Inferior parietal cortex (tissue), 1 donor: ENCODE data around the gene DPEP3.
"Not testable (repeated sequence)": the region's sequence is repeated elsewhere in the genome, so short reads cannot be mapped to it uniquely, and the experiment has no call there.

ENCODE experiments used
- DNase-seq: peaks from one replicate; pipeline ENCODE4 v3.0.0-alpha.2; 2016; ENCODE audit errors: extremely low spot score

Gene DPEP3, protein sequence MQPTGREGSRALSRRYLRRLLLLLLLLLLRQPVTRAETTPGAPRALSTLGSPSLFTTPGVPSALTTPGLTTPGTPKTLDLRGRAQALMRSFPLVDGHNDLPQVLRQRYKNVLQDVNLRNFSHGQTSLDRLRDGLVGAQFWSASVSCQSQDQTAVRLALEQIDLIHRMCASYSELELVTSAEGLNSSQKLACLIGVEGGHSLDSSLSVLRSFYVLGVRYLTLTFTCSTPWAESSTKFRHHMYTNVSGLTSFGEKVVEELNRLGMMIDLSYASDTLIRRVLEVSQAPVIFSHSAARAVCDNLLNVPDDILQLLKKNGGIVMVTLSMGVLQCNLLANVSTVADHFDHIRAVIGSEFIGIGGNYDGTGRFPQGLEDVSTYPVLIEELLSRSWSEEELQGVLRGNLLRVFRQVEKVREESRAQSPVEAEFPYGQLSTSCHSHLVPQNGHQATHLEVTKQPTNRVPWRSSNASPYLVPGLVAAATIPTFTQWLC

DNA sequence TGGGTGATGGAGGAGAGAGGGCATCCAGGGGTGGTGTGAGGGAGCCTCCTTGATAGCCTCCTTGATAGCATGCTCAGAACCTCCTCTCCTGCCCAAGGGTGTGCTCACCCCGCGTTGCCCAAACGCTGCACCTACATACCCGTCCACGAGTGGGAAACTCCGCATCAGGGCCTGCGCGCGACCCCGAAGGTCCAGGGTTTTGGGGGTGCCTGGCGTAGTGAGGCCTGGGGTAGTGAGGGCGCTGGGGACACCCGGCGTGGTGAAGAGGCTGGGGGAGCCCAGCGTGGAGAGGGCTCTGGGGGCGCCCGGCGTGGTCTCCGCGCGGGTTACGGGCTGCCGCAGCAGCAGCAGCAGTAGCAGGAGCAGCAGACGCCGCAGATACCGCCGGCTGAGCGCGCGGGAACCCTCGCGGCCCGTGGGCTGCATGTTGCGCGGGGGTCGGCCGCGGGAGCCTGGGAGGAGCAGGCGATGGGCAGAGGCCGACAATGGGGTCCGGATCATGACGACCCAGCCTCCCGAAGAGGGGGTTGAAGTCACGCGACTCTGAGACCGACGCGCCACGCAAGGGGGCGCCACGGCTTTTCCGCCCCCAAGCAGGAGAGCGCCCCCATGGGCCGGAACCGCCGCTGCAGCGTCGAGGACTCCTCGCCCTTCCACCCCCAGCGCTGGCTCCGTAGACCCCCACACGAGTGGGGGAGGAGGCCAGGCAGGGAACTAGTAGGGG is at the start of gene DPEP3:
TSS of gene DPEP3 (minus strand) at position 545 of the 724 bp plus-strand sequence. CDS start at position 426, 119 bp downstream.
- no peak for DNase-seq

DNA sequence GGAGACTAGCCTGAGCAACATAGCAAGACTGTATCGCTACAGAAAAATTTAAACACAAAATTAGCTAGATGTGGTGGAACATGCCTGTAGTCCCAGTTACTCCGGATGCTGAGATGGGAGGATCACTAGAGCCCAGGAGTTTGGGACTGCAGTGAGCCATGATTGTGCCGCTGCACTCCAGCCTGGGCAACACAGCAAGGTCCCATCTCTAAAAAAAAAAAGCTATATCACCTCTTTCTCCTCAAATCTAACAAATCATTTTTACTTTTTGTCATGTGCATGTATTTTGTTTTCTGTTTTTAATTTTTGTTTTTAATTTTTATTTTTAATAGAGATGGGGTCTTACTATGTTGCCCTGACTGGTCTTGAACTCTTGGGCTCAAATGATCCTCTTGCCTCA is 48.7 kb upstream of the DPEP3 start:
- DNase-seq = no peak

- peak; percentile 96 for DNase-seq
These were observed 42.6 kb upstream of the DPEP3 start, which contains the start of the genes DDX28 and DUS2 for GRCh38 chr16:68022728-68023537. Gene DDX28, minus strand, starts transcription at chr16:68023232. Its CDS starts 30 bp downstream, at chr16:68023202. Gene DUS2, plus strand, starts transcription at chr16:68023284. Its CDS starts 14,740 bp downstream, at chr16:68038024.

GRCh38 chr16:68022278-68022727 is 42.0 kb upstream of the DPEP3 start:
- DNase-seq = no peak

- no peak for DNase-seq
These were observed 41.2 kb upstream of the DPEP3 start for GRCh38 chr16:68021490-68021889.

DNA sequence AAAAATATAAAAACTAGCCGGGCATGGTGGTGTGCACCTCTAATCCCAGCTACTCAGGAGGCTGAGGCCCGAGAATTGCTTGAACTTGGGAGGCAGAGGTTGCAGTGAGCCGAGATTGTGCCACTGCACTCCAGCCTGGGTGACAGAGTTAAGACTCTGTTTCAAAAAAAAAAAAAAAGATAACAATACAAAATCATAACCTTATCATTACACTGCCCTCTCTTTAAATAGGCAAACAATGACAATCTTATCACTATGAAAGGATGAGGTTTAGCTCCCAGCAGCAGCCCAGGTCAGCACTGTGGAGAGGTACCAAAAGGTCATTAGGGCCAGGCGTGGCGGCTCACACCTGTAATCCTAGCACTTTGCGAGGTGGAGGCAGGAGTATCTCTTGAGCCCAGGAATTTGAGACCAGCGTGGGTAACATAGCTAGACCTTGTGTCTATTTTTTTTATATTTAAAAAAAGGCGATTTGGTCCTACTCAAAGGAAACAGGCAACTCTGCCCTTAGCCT is 38.9 kb upstream of the DPEP3 start:
- no peak for DNase-seq

DNA sequence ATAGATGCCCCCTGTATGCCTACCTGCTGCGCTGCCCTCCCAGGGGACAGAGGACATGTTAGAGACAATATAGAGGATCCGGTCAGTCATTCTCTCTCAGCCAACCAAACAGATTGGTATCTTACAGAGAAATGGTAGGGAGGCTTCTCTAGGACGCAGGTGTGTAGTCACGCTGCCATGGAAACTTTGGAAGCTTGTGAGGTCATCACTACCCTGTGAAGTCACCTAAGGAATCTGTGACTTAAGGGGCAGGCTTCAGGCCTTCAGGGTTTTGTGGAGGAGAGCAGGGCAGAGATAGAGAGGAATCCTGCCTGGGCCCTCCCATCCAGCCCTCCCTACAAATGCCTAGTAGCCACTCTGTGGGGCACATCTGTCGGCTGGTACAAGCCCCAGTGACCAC is 35.4 kb upstream of the DPEP3 start, which contains the start of gene DPEP2NB:
TSS of gene DPEP2NB (minus strand) at position 231 of the 400 bp plus-strand sequence. CDS start at position 90, 141 bp downstream.
- no peak for DNase-seq

DNA sequence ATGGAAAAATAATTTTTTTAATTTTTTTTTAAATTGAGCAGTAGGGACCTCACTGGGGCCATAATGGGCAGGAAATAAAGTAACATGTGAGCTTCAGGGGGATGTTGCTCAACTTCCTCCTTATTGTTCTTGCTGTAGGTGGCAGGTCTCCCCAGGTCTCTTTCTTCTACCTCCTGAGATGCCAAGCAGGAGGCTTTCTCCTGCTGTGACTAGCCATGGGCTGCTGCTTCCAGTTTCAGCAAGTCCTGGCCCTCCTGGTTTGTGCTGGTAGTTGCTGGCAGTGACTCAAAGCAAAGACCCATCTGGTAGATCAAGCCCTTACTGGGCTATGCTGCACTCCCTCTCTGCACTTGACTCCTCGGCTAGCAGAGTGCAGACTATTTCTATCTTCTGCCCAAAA is 33.1 kb upstream of the DPEP3 start:
- DNase-seq = no peak

GRCh38 chr16:68009872-68010271 is 29.6 kb upstream of the DPEP3 start:
- not testable (repeated sequence) for DNase-seq

DNA sequence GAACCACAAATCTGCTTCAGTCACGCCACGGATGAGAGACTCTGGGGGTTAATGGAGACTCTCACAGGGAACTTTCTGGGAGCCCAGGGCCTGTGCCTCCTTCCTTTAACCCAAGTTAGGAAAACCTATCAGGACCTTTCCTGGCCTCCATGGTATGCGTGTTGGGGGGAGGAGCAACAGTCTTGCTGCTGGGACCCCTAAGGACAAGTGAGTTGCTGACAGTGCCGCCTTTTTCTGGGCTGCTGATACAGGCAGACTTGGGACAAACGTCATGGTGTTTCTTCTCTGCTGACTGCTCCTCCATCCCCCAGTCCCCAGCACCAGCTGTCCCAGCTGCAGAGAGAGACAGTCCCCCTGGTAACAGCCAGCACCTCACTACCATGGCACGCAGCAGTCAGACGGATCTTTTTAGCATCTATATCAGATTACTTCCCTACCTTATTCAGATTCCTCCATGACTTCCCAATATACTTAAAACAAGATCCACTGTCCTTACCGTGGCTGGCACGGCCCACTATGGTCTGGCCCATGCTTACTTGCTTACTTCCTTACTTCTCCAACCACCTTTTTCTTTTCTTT is 28.9 kb upstream of the DPEP3 start:
- no peak for DNase-seq

- no peak for DNase-seq
These were observed 25.5 kb upstream of the DPEP3 start for GRCh38 chr16:68005786-68006286.

DNA sequence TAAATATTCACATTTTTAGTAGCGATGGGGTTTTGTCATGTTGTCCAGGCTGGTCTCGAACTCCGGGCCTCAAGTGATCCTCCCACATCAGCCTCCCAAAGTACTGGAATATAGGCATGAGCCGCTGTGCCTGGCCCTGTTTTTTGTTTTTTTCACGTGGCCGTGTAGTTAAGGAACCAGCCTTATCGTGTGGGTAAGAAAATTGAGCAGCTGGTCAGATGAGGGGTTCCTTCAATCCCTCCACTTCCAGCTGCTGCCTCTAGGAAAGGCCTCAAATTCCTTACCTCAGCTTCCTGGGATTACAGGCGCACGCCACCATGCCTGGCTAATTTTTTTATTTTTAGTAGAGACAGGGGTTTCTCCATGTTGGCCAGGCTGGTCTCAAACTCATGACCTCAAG is 24.9 kb upstream of the DPEP3 start:
- DNase-seq = no peak

- DNase-seq = no peak
These were observed 22.7 kb upstream of the DPEP3 start for GRCh38 chr16:68003031-68003430.

- DNase-seq = no peak
These were observed 20.2 kb upstream of the DPEP3 start for GRCh38 chr16:68000450-68000849.

GRCh38 chr16:67999985-68000384 is 19.7 kb upstream of the DPEP3 start:
- no peak for DNase-seq

DNA sequence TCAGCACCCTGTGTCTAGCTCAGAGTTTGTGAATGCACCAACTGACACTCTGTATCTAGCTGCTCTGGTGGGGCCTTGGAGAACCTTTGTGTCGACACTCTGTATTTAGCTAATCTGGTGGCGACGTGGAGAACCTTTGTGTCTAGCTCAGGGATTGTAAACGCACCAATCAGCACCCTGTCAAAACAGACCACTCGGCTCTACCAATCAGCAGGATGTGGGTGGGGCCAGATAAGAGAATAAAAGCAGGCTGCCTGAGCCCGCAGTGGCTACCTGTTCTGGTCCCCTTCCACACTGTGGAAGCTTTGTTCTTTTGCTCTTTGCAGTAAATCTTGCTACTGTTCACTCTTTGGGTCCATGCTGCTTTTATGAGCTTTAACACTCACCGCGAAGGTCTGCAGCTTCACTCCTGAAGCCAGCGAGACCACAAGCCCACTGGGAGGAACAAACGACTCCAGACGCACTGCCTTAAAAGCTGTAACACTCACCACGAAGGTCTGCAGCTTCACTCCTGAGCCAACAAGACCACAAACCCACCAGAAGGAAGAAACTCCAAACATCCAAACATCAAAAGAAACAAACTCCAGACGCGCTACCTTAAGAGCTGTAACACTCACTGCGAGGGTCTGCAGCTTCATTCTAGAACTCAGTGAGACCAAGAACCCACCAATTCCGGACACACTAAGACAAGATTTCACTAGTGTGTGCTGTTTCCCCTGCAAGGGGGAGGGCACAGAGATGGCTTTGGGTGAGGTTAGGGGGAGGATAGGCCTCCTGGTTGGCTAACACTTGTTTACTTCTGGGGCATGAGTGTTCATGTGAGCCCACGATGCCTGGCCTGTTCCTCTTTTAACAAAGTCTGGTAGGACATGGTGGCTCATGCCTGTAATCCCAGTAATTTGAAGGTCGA is 18.7 kb upstream of the DPEP3 start, which contains the start of gene DPEP2:
TSS of gene DPEP2 (minus strand) at position 706 of the 910 bp plus-strand sequence. CDS start 6,272 bp downstream, outside the sequence.
- not testable (repeated sequence) for DNase-seq

- not testable (repeated sequence) for DNase-seq
These were observed 18.0 kb upstream of the DPEP3 start for GRCh38 chr16:67998231-67998778.

GRCh38 chr16:67996666-67997065 is 16.4 kb upstream of the DPEP3 start:
- no peak for DNase-seq

DNA sequence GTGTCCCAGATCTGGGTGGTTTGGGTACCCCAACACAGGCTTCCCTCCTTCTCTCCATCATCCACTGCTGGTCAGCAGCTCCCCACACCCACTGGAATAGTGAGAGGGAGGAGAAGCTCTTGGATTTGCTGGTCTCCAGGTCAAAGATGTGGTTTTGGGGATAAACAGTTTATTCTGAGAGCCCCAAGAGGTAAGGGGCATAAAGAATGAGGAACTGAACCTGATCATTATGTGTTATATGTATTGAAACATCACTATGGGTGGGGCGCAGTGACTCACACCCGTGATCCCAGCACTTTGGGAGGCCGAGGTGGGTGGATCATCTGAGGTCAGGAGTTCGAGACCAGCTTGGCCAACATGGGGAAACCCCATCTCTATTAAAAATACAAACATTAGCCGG is 15.1 kb upstream of the DPEP3 start:
- no peak for DNase-seq
